D721Med (cell line): ENCODE results near the gene GET3.

Source experiments
- DNase-seq: peaks from one replicate; pipeline ENCODE4 v3.0.0; 2011; ENCODE audit warnings: low spot score; ENCODE audit not compliant: insufficient read length
- FAIRE-seq: peaks from 2 replicates; lab custom pipeline; 2011; peaks lifted over from hg19 to GRCh38; lab: Jason Lieb, UNC
- CTCF ChIP-seq: IDR thresholded peaks from 2 replicates; pipeline ENCODE4 v1.5.1; 2012; ENCODE audit warnings: mild to moderate bottlenecking, control low read depth; ENCODE audit not compliant: insufficient read depth; ENCODE audit errors: missing control alignments

Gene GET3

GRCh38 chr19:12751635-12752034 lies 14.3 kb downstream of the GET3 start, which contains the start of gene BEST2:
TSS of gene BEST2 (plus strand) at chr19:12751791. CDS start at chr19:12752593, 802 bp downstream.
- TF ChIP-seq CTCF = no peak
- DNase-seq (no peak), FAIRE-seq (no peak)

GRCh38 chr19:12752056-12752781 lies 14.9 kb downstream of the GET3 start:
- no peak for FAIRE-seq
- no peak for DNase-seq
- TF ChIP-seq CTCF = no peak

- FAIRE-seq (no peak), DNase-seq (no peak)
- TF ChIP-seq CTCF = no peak
Observed at GRCh38 chr19:12754465-12755196, 17.3 kb downstream of the GET3 start.

- no peak for FAIRE-seq
- DNase-seq = no peak
- no peak for TF ChIP-seq CTCF
Observed at GRCh38 chr19:12756150-12756883, 19.0 kb downstream of the GET3 start.

- peak; percentile 81 for DNase-seq
- FAIRE-seq = no peak
- TF ChIP-seq CTCF = peak; percentile 60
Observed at GRCh38 chr19:12757544-12758274, 20.4 kb downstream of the GET3 start.

GRCh38 chr19:12759686-12760085 lies 22.4 kb downstream of the GET3 start:
- no peak for FAIRE-seq
- DNase-seq = no peak
- TF ChIP-seq CTCF = no peak
